WERI-Rb-1 (cell line): ENCODE data around the gene MISP.

ENCODE experiments used
- DNase-seq: peaks from one replicate; pipeline ENCODE4 v3.0.0-alpha.2; 2020
- H3K27ac ChIP-seq: fragments of 250-450 bp; sonication (Bioruptor Pico); 2 replicates; pipeline ENCODE4 v1.5.1; 2020; ENCODE audit warnings: mild to moderate bottlenecking, moderate library complexity
- H3K27me3 ChIP-seq: fragments of 250-450 bp; sonication (Bioruptor Pico); 2 replicates; pipeline ENCODE4 v1.5.1; 2021; ENCODE audit warnings: mild to moderate bottlenecking, low read depth, moderate library complexity; ENCODE audit not compliant: insufficient read depth, severe bottlenecking
- H3K36me3 ChIP-seq: fragments of 250-450 bp; sonication (Bioruptor Pico); 2 replicates; pipeline ENCODE4 v1.5.1; 2020; ENCODE audit warnings: mild to moderate bottlenecking, moderate library complexity
- H3K4me3 ChIP-seq: 2 replicates; pipeline ENCODE4 v1.5.1; 2011; ENCODE audit warnings: low read depth, mild to moderate bottlenecking, control low read depth, low read length
- H3K9me3 ChIP-seq: fragments of 250-450 bp; sonication (Bioruptor Pico); 2 replicates; pipeline ENCODE4 v1.5.1; 2021; ENCODE audit warnings: mild to moderate bottlenecking, moderate library complexity; ENCODE audit not compliant: severe bottlenecking
- CTCF ChIP-seq: IDR thresholded peaks from 2 replicates; pipeline ENCODE4 v1.5.1; 2011; ENCODE audit warnings: low read depth, mild to moderate bottlenecking, control low read depth, inconsistent platforms, low read length

Gene MISP

GRCh38 chr19:729965-730668, 20.8 kb upstream of the MISP start:
- Histone ChIP-seq H3K4me3 (no peak overlapping the region), H3K27ac (no peak overlapping the region), H3K9me3 (no peaks in the 10 kb centered on the region), H3K36me3 (peaks cover 67% of the 10 kb centered on the region), H3K27me3 (no peaks in the 10 kb centered on the region)
- no peak for DNase-seq
- TF ChIP-seq CTCF: no peak

GRCh38 chr19:731000-731399, 19.9 kb upstream of the MISP start:
- DNase-seq: no peak

GRCh38 chr19:732148-733069, 18.5 kb upstream of the MISP start:
- H3K27ac ChIP-seq: no peak overlapping the region
- DNase-seq: no peak
- H3K27me3 ChIP-seq: no peaks in the 10 kb centered on the region
- peaks cover 61% of the 10 kb centered on the region for H3K36me3 ChIP-seq
- H3K4me3 ChIP-seq: no peak overlapping the region
- no peaks in the 10 kb centered on the region for H3K9me3 ChIP-seq
- TF ChIP-seq CTCF: no peak

More at GRCh38 chr19:731000-731399, 19.9 kb upstream of the MISP start:
- no peak for TF ChIP-seq CTCF
- Histone ChIP-seq H3K27me3 (no peaks in the 10 kb centered on the region), H3K36me3 (peaks cover 62% of the 10 kb centered on the region), H3K4me3 (no peak overlapping the region), H3K9me3 (no peaks in the 10 kb centered on the region), H3K27ac (no peak overlapping the region)

- H3K36me3 ChIP-seq: peaks cover 46% of the 10 kb centered on the region
- no peak overlapping the region for H3K4me3 ChIP-seq
- H3K27me3 ChIP-seq: no peaks in the 10 kb centered on the region
- no peak overlapping the region for H3K27ac ChIP-seq
- TF ChIP-seq CTCF: no peak
- no peaks in the 10 kb centered on the region for H3K9me3 ChIP-seq
- DNase-seq: no peak
These were observed 16.2 kb upstream of the MISP start for GRCh38 chr19:734716-735115.

- H3K36me3 ChIP-seq: peaks cover 45% of the 10 kb centered on the region
- no peak for DNase-seq
- no peak overlapping the region for H3K4me3 ChIP-seq
- no peak overlapping the region for H3K27ac ChIP-seq
- no peak for TF ChIP-seq CTCF
- no peaks in the 10 kb centered on the region for H3K9me3 ChIP-seq
- H3K27me3 ChIP-seq: no peaks in the 10 kb centered on the region
These were observed 14.8 kb upstream of the MISP start for GRCh38 chr19:736125-736524.
